ENCODE results near the gene SLC25A44.

Gene SLC25A44

DNA sequence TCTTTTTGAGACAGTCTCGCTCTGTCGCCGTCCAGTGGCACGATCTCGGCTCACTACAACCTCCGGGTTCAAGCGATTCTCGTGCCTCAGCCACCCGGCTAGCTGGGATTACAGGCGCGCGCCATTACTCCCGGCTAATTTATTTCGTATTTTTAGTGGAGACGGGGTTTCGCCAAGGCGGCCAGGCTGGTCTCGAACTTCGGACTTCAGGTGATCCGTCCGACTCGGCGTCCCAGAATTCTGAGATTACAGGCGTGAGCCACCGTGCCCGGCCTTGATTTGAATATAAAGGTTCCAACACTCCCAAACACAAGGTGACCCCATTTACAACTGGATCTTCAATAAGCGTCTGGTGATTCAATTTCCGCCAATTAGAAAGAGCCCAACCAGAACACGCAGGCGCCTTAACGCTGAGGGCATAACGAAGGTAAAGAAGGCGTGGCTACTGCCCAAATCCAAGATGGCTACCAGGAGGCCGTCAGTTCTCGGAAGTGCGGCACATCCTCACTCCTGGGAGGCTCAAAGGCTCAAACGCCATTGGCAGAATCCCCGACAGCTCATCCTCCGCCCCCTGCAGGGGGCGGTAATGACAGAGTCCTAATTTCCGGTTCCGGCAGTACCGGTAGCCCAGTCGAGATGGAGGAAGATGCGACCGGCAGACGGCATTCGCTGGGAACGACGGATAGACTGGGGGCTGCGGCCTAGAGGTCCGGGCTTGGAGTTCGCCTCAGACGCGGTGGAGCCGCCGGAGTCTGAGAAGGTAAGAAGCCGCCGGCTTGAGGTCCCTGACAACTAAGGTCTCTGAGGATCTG is at the start of gene SLC25A44:
SLC25A44 (plus strand) TSS at position 617 of the 812 bp plus-strand sequence. CDS start 5,744 bp downstream, outside the sequence.
- H3K36me3 ChIP-seq (ENCODE audit: control insufficient read depth in 2 of 2, insufficient read depth in 2 of 2, low read length in 2 of 2), result peaks cover 10 to 15% of the 10 kb centered on the region in 2 donors
- H3K4me1 ChIP-seq (ENCODE audit: control insufficient read depth in 2 of 2, insufficient read depth in 2 of 2, low read length in 2 of 2), result peaks cover 6 to 11% of the 10 kb centered on the region in 2 donors
- peak within 1 kb of the TSS; percentile 89 to 96 for H3K4me3 ChIP-seq (ENCODE audit: low read length in 2 of 2)
- no peaks in the 10 kb centered on the region for H3K9me3 ChIP-seq (ENCODE audit: control insufficient read depth in 2 of 2, low read length in 2 of 2)
- no peaks in the 10 kb centered on the region for H3K27me3 ChIP-seq (ENCODE audit: control insufficient read depth in 2 of 2, insufficient read depth in 2 of 2, low read length in 2 of 2)
- peak within 1 kb of the TSS; percentile 50 to 89 for H3K27ac ChIP-seq (ENCODE audit: low read depth in 2 of 2, low read length in 2 of 2)
- peak within 1 kb of the TSS; percentile 72 to 80 for H3K9ac ChIP-seq (ENCODE audit: low read depth in 1 of 2, low read length in 2 of 2)

DNA sequence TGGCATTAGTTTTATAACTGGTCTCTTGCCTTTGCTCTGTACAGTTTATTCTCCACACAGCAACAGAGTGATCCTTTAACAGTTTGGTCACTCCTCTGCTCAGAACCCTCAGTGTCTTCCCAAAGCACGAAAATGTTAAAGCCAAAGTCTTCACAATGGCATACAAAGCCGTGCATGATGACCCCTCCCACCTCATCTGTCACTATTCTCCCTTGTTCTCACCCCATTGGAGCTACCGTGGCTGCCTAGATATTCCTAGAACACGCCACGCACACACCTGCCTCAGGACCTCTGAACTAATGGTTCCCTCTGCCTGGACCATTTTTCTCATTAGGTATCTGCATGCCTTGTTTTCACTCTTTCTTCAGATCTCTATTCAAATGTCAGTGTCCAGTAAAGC is 49.2 kb upstream of the SLC25A44 start:
- peaks cover 4 to 6% of the 10 kb centered on the region in 2 donors for H3K36me3 ChIP-seq (ENCODE audit: control insufficient read depth in 2 of 2, insufficient read depth in 2 of 2, low read length in 2 of 2)
- H3K4me3 ChIP-seq (ENCODE audit: low read length in 2 of 2), result no peak overlapping the region
- no peak overlapping the region for H3K9ac ChIP-seq (ENCODE audit: low read depth in 1 of 2, low read length in 2 of 2)
- no peak overlapping the region for H3K27ac ChIP-seq (ENCODE audit: low read depth in 2 of 2, low read length in 2 of 2)
- H3K4me1 ChIP-seq (ENCODE audit: control insufficient read depth in 2 of 2, insufficient read depth in 2 of 2, low read length in 2 of 2), result peaks cover 12 to 13% of the 10 kb centered on the region in 2 donors
- H3K27me3 ChIP-seq (ENCODE audit: control insufficient read depth in 2 of 2, insufficient read depth in 2 of 2, low read length in 2 of 2), result no peaks in the 10 kb centered on the region
- no peaks in the 10 kb centered on the region for H3K9me3 ChIP-seq (ENCODE audit: control insufficient read depth in 2 of 2, low read length in 2 of 2)

GRCh38 chr1:156145650-156146019 is 48.3 kb upstream of the SLC25A44 start:
- H3K27me3 ChIP-seq (ENCODE audit: control insufficient read depth in 2 of 2, insufficient read depth in 2 of 2, low read length in 2 of 2), result no peaks in the 10 kb centered on the region
- peaks cover 13 to 14% of the 10 kb centered on the region in 2 donors for H3K4me1 ChIP-seq (ENCODE audit: control insufficient read depth in 2 of 2, insufficient read depth in 2 of 2, low read length in 2 of 2)
- H3K36me3 ChIP-seq (ENCODE audit: control insufficient read depth in 2 of 2, insufficient read depth in 2 of 2, low read length in 2 of 2), result no peaks in the 10 kb centered on the region
- no peak overlapping the region for H3K27ac ChIP-seq (ENCODE audit: low read depth in 2 of 2, low read length in 2 of 2)
- H3K9ac ChIP-seq (ENCODE audit: low read depth in 1 of 2, low read length in 2 of 2), result no peak overlapping the region
- no peaks in the 10 kb centered on the region for H3K9me3 ChIP-seq (ENCODE audit: control insufficient read depth in 2 of 2, low read length in 2 of 2)
- no peak overlapping the region for H3K4me3 ChIP-seq (ENCODE audit: low read length in 2 of 2)

DNA sequence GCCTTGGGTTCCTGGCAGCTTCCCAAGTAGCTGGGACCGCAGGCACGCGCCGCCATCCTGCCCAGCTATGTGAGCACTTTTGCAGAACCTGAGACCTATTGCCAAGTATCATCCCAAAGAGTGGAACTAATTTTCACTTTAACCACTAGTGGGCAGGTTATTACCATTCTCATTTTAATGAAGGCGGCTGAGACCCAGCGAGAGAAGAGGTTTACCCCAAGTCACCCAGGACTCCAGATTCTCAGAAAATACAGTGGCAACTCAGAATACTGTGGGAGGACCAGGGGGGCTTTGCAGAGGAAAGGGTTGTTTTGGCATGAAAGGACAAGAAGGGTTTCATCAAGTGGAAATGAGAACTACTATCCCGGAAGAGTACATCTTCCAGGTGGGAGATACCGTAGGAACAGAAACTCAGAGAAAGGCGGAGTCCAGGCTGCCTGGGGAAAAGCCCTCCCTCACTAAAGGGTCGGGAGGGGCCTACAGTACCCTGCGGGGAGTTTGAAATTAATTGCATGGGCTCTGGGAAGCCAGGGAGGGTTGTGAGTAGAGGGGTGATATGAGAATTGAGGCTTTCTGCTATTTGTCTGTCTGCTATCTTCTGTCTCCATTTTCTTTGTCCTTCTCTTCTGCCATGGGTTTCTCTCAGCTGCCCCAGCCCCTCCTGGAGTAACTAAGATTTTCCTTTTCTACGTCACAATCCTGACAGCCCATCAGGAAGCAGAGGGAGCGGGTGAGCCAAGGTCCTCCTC is 47.7 kb upstream of the SLC25A44 start:
- H3K9ac ChIP-seq (ENCODE audit: low read depth in 1 of 2, low read length in 2 of 2), result no peak overlapping the region
- H3K27ac ChIP-seq (ENCODE audit: low read depth in 2 of 2, low read length in 2 of 2), result peak overlapping the region in 1 of 2 donors; percentile 0
- H3K36me3 ChIP-seq (ENCODE audit: control insufficient read depth in 2 of 2, insufficient read depth in 2 of 2, low read length in 2 of 2), result no peaks in the 10 kb centered on the region
- H3K4me1 ChIP-seq (ENCODE audit: control insufficient read depth in 2 of 2, insufficient read depth in 2 of 2, low read length in 2 of 2), result peaks cover 13 to 17% of the 10 kb centered on the region in 2 donors
- H3K9me3 ChIP-seq (ENCODE audit: control insufficient read depth in 2 of 2, low read length in 2 of 2), result no peaks in the 10 kb centered on the region
- H3K27me3 ChIP-seq (ENCODE audit: control insufficient read depth in 2 of 2, insufficient read depth in 2 of 2, low read length in 2 of 2), result no peaks in the 10 kb centered on the region
- peak overlapping the region in 1 of 2 donors; percentile 38 for H3K4me3 ChIP-seq (ENCODE audit: low read length in 2 of 2)

DNA sequence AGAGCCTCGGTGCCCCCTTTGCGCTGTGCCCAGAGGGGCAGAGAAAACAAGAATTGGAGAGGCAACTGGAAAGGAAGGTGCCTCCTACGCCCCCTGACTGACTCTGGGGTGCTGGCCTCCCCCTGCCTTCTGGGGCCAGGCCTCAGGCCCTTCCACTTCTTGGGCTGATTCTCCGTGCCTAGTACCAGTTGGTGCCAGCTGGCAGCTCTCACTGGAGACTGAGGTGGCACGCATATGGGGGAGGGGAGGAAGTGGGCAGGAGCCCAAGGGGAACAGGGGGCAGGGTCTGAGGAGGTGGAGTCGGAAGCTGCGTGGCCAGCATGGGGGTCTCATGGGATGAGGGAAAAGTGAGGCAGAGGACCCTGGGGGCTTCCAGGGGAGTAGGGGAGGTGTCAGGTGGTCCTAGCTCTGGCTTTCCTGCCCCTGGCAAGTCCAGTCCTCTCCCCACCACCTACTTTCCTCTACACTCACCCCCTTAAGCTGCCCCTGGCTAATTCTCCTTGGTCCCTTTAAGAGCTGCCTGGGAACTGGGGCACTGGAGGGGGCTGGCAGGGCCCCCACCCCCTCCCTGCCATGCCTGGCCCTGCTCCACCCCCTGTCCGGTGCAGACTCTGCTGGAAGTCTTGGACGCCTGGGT is 47.0 kb upstream of the SLC25A44 start:
- Histone ChIP-seq H3K9ac (ENCODE audit: low read depth in 1 of 2, low read length in 2 of 2) (no peak overlapping the region), H3K27ac (ENCODE audit: low read depth in 2 of 2, low read length in 2 of 2) (peak overlapping the region in 1 of 2 donors; percentile 0), H3K4me1 (ENCODE audit: control insufficient read depth in 2 of 2, insufficient read depth in 2 of 2, low read length in 2 of 2) (peaks cover 13 to 18% of the 10 kb centered on the region in 2 donors), H3K27me3 (ENCODE audit: control insufficient read depth in 2 of 2, insufficient read depth in 2 of 2, low read length in 2 of 2) (no peaks in the 10 kb centered on the region), H3K4me3 (ENCODE audit: low read length in 2 of 2) (no peak overlapping the region), H3K36me3 (ENCODE audit: control insufficient read depth in 2 of 2, insufficient read depth in 2 of 2, low read length in 2 of 2) (no peaks in the 10 kb centered on the region), H3K9me3 (ENCODE audit: control insufficient read depth in 2 of 2, low read length in 2 of 2) (no peaks in the 10 kb centered on the region)

DNA sequence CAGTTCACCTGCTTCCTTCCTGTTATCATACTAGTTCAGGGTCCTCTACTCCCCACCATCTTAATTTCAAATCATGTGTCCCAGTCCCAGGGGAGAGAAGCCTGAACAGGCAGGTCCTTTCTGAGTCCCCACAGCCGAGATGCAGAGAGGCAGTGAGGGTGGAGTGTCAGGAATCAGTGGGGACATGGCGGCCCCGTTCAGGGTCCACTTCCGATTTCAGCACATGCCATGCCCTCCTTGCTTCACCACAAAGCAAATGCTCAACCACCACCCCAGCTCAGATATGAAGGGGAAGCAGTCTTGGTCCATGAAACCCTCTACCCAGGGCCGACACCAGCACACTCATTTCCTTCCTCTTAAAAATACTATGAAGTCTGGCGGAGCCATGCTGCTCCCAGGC is 45.7 kb upstream of the SLC25A44 start:
- no peak overlapping the region for H3K4me3 ChIP-seq (ENCODE audit: low read length in 2 of 2)
- no peaks in the 10 kb centered on the region for H3K27me3 ChIP-seq (ENCODE audit: control insufficient read depth in 2 of 2, insufficient read depth in 2 of 2, low read length in 2 of 2)
- H3K4me1 ChIP-seq (ENCODE audit: control insufficient read depth in 2 of 2, insufficient read depth in 2 of 2, low read length in 2 of 2), result peaks cover 15 to 18% of the 10 kb centered on the region in 2 donors
- H3K27ac ChIP-seq (ENCODE audit: low read depth in 2 of 2, low read length in 2 of 2), result peak overlapping the region; percentile 1 to 58
- no peak overlapping the region for H3K9ac ChIP-seq (ENCODE audit: low read depth in 1 of 2, low read length in 2 of 2)
- H3K36me3 ChIP-seq (ENCODE audit: control insufficient read depth in 2 of 2, insufficient read depth in 2 of 2, low read length in 2 of 2), result no peaks in the 10 kb centered on the region
- no peaks in the 10 kb centered on the region for H3K9me3 ChIP-seq (ENCODE audit: control insufficient read depth in 2 of 2, low read length in 2 of 2)

GRCh38 chr1:156149374-156150332 is 44.3 kb upstream of the SLC25A44 start:
- H3K4me3 ChIP-seq (ENCODE audit: low read length in 2 of 2), result peak overlapping the region in 1 of 2 donors; percentile 31
- no peaks in the 10 kb centered on the region for H3K9me3 ChIP-seq (ENCODE audit: control insufficient read depth in 2 of 2, low read length in 2 of 2)
- no peaks in the 10 kb centered on the region for H3K27me3 ChIP-seq (ENCODE audit: control insufficient read depth in 2 of 2, insufficient read depth in 2 of 2, low read length in 2 of 2)
- no peaks in the 10 kb centered on the region for H3K36me3 ChIP-seq (ENCODE audit: control insufficient read depth in 2 of 2, insufficient read depth in 2 of 2, low read length in 2 of 2)
- peak overlapping the region in 1 of 2 donors; percentile 28 for H3K27ac ChIP-seq (ENCODE audit: low read depth in 2 of 2, low read length in 2 of 2)
- H3K9ac ChIP-seq (ENCODE audit: low read depth in 1 of 2, low read length in 2 of 2), result no peak overlapping the region
- H3K4me1 ChIP-seq (ENCODE audit: control insufficient read depth in 2 of 2, insufficient read depth in 2 of 2, low read length in 2 of 2), result peaks cover 17 to 25% of the 10 kb centered on the region in 2 donors

DNA sequence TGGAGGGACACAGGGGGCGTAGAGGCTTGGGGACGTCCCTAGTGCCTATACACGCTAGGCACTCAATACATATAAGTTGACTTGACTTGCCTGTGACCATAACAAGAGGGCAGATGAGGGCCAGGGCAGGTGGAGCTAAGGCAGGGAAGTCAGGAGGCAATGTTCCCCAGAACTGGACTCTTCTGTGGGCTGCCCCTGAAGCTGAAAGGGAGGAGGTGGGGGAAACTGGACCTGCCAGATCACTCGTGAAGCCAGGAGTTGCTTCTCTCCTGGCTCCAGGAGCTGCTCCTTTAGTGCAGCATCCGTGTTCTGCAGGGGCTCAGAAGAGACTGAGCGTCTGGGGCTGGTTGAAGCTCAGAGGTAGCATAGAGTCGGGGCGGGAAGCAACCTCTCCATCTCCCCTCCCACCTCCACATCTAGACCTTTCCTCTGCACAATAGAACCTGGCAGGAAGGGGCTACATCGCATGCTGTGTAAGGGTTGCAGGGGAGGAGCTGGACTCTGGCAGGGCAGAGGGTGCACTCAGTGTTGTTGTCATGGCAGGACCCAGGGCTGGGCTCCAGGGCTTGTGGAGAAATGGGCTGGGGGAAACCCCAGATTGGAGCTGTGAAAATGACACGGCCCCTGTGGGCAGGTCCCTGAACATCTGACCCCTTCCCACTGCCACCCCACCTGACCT is 43.4 kb upstream of the SLC25A44 start:
- Histone ChIP-seq H3K9me3 (ENCODE audit: control insufficient read depth in 2 of 2, low read length in 2 of 2) (no peaks in the 10 kb centered on the region), H3K4me3 (ENCODE audit: low read length in 2 of 2) (peak overlapping the region in 1 of 2 donors; percentile 31), H3K36me3 (ENCODE audit: control insufficient read depth in 2 of 2, insufficient read depth in 2 of 2, low read length in 2 of 2) (no peaks in the 10 kb centered on the region), H3K4me1 (ENCODE audit: control insufficient read depth in 2 of 2, insufficient read depth in 2 of 2, low read length in 2 of 2) (peaks cover 17 to 28% of the 10 kb centered on the region in 2 donors), H3K9ac (ENCODE audit: low read depth in 1 of 2, low read length in 2 of 2) (no peak overlapping the region), H3K27me3 (ENCODE audit: control insufficient read depth in 2 of 2, insufficient read depth in 2 of 2, low read length in 2 of 2) (no peaks in the 10 kb centered on the region), H3K27ac (ENCODE audit: low read depth in 2 of 2, low read length in 2 of 2) (peak overlapping the region in 1 of 2 donors; percentile 48)
